BE2C (cell line): ENCODE measurements around the gene SGPP1.
"Not testable (repeated sequence)": the region's sequence is repeated elsewhere in the genome, so short reads cannot be mapped to it uniquely, and the experiment has no call there.

Source experiments
- DNase-seq: peaks from one replicate; pipeline ENCODE4 v3.0.0-alpha.2; 2020
- H3K27me3 ChIP-seq: fragments of 250-450 bp; sonication (Bioruptor Pico); 2 replicates; pipeline ENCODE4 v1.5.1; 2020; ENCODE audit warnings: mild to moderate bottlenecking
- H3K36me3 ChIP-seq: fragments of 250-450 bp; sonication (Bioruptor Pico); 2 replicates; pipeline ENCODE4 v1.5.1; 2020; ENCODE audit warnings: mild to moderate bottlenecking
- H3K4me1 ChIP-seq: fragments of 250-450 bp; sonication (Bioruptor Pico); 2 replicates; pipeline ENCODE4 v1.5.1; 2020
- H3K4me3 ChIP-seq: 2 replicates; pipeline ENCODE4 v1.5.1; 2011; ENCODE audit warnings: low read depth, low read length
- H3K9me3 ChIP-seq: fragments of 250-450 bp; sonication (Bioruptor Pico); 2 replicates; pipeline ENCODE4 v1.5.1; 2020
- TF ChIP-seq, protein P1 (sequence below): IDR thresholded peaks from 2 replicates; pipeline ENCODE4 v1.5.1; 2012; ENCODE audit warnings: mild to moderate bottlenecking, low read depth, low read length

Gene SGPP1

DNA sequence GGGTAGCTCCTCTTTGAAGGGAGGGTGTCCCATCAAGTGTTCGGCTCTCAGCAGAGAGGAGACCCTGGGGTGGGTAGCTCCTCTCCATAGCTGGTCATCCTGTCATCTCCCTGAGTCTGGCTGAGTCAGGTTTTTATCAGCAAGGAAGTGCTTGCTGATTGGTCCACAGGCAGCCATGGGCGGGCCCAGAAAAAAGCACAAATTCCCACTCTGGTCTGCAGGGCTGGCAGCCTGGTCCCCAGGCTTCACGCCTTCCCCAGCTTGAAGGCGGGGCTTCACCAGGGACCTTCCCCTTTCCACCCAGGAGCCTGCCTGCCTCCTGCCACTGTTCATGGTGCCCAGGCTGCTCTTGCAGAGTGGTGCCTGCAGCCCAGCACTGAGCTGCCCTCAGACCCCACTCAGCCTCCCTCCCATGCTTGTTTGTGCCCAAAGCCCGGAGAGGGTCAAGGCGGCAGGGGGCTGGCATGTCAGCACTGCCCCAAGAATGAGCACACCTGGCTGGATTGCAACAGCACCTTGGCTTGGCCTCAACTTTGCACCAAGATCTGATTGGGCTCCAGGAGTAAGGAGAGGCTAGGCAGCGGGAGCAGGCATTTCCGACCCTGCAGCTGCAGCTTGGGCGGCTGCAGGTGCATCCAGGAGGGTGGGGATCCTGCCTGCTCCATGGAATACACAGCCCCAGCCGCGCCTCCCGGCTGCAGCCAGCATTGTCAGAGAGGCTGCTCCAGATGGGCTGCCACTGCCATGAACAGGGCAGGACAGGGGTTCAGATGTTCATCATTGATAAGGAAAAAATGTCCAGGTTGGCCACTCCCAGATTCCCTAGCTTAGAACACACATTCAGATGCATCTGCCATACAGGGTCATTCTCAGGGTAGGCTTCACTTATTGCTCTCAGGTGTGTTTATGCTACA, 64.2 kb downstream of the SGPP1 start:
- peak; percentile 65 for DNase-seq
- H3K9me3 ChIP-seq: no peaks in the 10 kb centered on the region
- no peaks in the 10 kb centered on the region for H3K4me1 ChIP-seq
- TF ChIP-seq, protein P1, sequence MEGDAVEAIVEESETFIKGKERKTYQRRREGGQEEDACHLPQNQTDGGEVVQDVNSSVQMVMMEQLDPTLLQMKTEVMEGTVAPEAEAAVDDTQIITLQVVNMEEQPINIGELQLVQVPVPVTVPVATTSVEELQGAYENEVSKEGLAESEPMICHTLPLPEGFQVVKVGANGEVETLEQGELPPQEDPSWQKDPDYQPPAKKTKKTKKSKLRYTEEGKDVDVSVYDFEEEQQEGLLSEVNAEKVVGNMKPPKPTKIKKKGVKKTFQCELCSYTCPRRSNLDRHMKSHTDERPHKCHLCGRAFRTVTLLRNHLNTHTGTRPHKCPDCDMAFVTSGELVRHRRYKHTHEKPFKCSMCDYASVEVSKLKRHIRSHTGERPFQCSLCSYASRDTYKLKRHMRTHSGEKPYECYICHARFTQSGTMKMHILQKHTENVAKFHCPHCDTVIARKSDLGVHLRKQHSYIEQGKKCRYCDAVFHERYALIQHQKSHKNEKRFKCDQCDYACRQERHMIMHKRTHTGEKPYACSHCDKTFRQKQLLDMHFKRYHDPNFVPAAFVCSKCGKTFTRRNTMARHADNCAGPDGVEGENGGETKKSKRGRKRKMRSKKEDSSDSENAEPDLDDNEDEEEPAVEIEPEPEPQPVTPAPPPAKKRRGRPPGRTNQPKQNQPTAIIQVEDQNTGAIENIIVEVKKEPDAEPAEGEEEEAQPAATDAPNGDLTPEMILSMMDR: no peak
- H3K4me3 ChIP-seq: no peak overlapping the region
- H3K27me3 ChIP-seq: no peaks in the 10 kb centered on the region
- no peaks in the 10 kb centered on the region for H3K36me3 ChIP-seq

DNA sequence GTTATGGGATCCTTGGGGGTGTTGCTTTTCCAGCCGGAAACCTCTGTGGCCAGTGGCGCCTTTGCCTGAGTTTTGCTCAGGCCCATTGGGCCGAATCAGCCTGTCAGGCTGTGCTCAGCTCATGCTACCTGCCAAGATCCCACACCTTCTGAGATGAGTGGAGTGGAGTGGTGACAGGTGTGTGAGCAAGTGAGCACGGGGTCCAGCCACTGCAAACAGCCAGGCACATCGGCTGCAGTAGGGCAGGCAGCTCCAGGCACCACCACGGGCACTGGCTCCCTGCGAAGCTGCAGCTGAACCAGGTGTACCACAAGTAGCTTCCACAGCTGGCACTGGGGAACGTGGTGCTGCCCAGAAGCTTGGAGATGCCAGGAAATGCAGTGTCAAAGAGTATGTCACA, 65.1 kb downstream of the SGPP1 start:
- Histone ChIP-seq H3K4me3 (no peak overlapping the region), H3K4me1 (no peaks in the 10 kb centered on the region), H3K9me3 (no peaks in the 10 kb centered on the region), H3K27me3 (no peaks in the 10 kb centered on the region), H3K36me3 (no peaks in the 10 kb centered on the region)
- TF ChIP-seq, protein P1: no peak
- no peak for DNase-seq

DNA sequence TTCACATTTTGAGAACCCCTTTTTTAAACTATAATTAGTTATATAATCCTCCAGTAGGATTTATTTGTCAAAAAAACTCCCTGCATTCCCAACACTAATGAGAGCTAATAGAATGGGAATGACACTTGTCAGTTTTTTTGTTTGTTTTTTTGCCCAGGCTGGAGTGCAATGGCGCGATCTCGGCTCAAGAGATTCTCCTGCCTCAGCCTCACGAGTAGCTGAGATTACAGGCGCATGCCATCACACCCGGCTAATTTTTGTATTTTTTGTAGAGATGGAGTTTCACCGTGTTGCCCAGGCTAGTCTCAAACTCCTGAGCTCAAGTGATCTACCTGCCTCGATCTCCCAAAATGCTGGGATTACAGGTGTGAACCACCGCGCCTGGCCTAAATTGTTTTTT, 66.0 kb downstream of the SGPP1 start:
- H3K36me3 ChIP-seq, H3K27me3 ChIP-seq, DNase-seq, H3K4me3 ChIP-seq, H3K9me3 ChIP-seq, H3K4me1 ChIP-seq: not testable (repeated sequence)

DNA sequence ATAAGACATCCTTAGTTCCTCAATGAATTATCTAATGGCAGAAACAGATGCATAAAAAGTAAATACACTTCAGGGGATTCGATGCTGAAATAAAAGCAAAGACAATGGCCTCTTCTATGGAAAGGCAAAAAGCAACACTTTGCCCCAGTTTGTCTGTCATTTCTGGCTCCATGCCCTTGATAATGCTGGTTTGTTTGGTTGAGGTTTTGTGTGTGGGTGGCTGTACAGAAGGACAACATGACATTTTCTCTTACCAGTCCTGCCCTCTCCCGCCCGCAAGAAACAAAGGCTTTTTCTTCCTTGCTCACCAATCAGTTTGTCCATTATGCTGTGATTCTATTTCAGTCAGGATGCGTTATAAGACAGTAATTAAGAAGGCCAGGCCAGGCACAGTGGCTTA, 68.1 kb downstream of the SGPP1 start:
- H3K27me3 ChIP-seq: no peaks in the 10 kb centered on the region
- no peaks in the 10 kb centered on the region for H3K9me3 ChIP-seq
- no peak overlapping the region for H3K4me3 ChIP-seq
- H3K36me3 ChIP-seq: no peaks in the 10 kb centered on the region
- no peaks in the 10 kb centered on the region for H3K4me1 ChIP-seq
- DNase-seq: no peak
- TF ChIP-seq, protein P1: no peak

DNA sequence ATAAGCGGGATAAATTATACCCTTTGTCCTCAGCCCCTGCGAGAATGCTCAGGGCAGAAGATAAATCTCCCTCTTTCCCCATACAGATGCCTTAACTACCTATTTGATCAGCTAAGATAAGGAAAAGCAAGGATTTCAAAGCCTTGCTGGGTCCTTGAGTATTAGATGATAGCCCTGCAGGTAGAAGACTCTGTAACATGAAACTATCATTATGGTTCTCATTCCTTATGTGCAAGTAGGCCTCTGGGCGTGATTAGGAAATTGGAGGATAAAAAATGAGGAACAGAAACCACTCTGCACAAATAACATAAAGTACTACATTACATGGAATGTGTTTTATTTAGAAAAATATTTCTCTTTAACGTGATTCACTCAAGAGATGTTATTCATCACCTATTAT, 71.7 kb downstream of the SGPP1 start:
- no peak overlapping the region for H3K4me3 ChIP-seq
- DNase-seq: no peak
- H3K36me3 ChIP-seq: no peaks in the 10 kb centered on the region
- H3K27me3 ChIP-seq: no peaks in the 10 kb centered on the region
- TF ChIP-seq, protein P1: no peak
- no peaks in the 10 kb centered on the region for H3K4me1 ChIP-seq
- no peaks in the 10 kb centered on the region for H3K9me3 ChIP-seq

DNA sequence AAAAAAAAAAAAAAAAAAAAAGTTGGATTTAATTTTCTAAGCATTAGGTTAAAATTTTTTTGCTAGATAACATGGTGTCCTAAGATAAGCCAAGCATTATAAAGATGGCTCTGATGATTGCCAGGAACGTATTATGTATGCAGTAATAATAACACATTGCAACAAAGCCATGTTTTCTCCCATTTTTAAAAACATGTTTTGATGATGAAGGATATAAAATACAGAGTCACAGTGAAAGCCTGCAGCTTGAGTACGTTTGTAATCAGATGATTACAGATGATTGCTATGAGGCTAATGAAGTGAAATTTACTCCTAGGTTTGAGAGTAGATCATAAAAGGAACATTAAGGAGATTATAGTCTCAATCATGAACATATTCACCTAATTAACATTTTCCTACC, 72.9 kb downstream of the SGPP1 start:
- Histone ChIP-seq H3K9me3 (no peaks in the 10 kb centered on the region), H3K4me1 (no peaks in the 10 kb centered on the region), H3K36me3 (no peaks in the 10 kb centered on the region), H3K27me3 (no peaks in the 10 kb centered on the region), H3K4me3 (no peak overlapping the region)
- TF ChIP-seq, protein P1: no peak
- DNase-seq: no peak
